ENCODE data around the gene ACP5.

ACP5 gene

GRCh38 chr19:11596156-11596555 lies 18.7 kb upstream of the ACP5 start:
- TF ChIP-seq TCF4 (CRISPR knock-in tag; IDR thresholded peaks at IDR 0.05; ENCODE audit: borderline replicate concordance), result no peak
- TF ChIP-seq RARB (CRISPR knock-in tag; IDR thresholded peaks at IDR 0.05), result no peak
- TF ChIP-seq ZC3H10 (CRISPR knock-in tag; IDR thresholded peaks at IDR 0.05), result no peak
- no peak for TF ChIP-seq SNAI2 (CRISPR knock-in tag; IDR thresholded peaks at IDR 0.05)
- TF ChIP-seq ESRRG (CRISPR knock-in tag; IDR thresholded peaks at IDR 0.05), result no peak
- TF ChIP-seq CSRNP3 (CRISPR knock-in tag; IDR thresholded peaks at IDR 0.05), result no peak
- TF ChIP-seq ZFP30 (CRISPR knock-in tag; IDR thresholded peaks at IDR 0.05), result no peak
- no peak for TF ChIP-seq ZNF70 (CRISPR knock-in tag; IDR thresholded peaks at IDR 0.05)

GRCh38 chr19:11594084-11594483 lies 16.6 kb upstream of the ACP5 start:
- ATAC-seq, result no peak
- TF ChIP-seq POU6F1 (CRISPR knock-in tag; IDR thresholded peaks at IDR 0.05; ENCODE audit: borderline replicate concordance, low read depth) (no peak), ZNF565 (CRISPR knock-in tag; conservative IDR thresholded peaks at IDR 0.05; ENCODE audit: low read depth) (no peak), TCF4 (CRISPR knock-in tag; IDR thresholded peaks at IDR 0.05; ENCODE audit: borderline replicate concordance) (no peak), ZNF8 (CRISPR knock-in tag; IDR thresholded peaks at IDR 0.05) (no peak), ZNF70 (CRISPR knock-in tag; IDR thresholded peaks at IDR 0.05) (no peak), GLIS3 (CRISPR knock-in tag; IDR thresholded peaks at IDR 0.05) (no peak), PPARA (CRISPR knock-in tag; IDR thresholded peaks at IDR 0.05; ENCODE audit: borderline replicate concordance) (no peak), CREB5 (CRISPR knock-in tag; IDR thresholded peaks at IDR 0.05; ENCODE audit: low read depth) (no peak), ZFP30 (CRISPR knock-in tag; IDR thresholded peaks at IDR 0.05) (no peak), ESRRG (CRISPR knock-in tag; IDR thresholded peaks at IDR 0.05) (no peak), TOX (CRISPR knock-in tag; IDR thresholded peaks at IDR 0.05; ENCODE audit: borderline replicate concordance) (no peak), OSR1 (CRISPR knock-in tag; IDR thresholded peaks at IDR 0.05) (no peak), ZC3H10 (CRISPR knock-in tag; IDR thresholded peaks at IDR 0.05) (no peak)

More at GRCh38 chr19:11596156-11596555, 18.7 kb upstream of the ACP5 start:
- no peak for ATAC-seq

GRCh38 chr19:11587975-11588631 lies 10.7 kb upstream of the ACP5 start:
- no peak for TF ChIP-seq OSR1 (CRISPR knock-in tag; IDR thresholded peaks at IDR 0.05)
- peak; percentile 66 for ATAC-seq

- TF ChIP-seq ZNF565 (CRISPR knock-in tag; conservative IDR thresholded peaks at IDR 0.05; ENCODE audit: low read depth) (no peak), ARNTL (CRISPR knock-in tag; IDR thresholded peaks at IDR 0.05; ENCODE audit: borderline replicate concordance, low read depth) (no peak), RARB (CRISPR knock-in tag; IDR thresholded peaks at IDR 0.05) (no peak), TSHZ2 (CRISPR knock-in tag; IDR thresholded peaks at IDR 0.05) (no peak)
- ATAC-seq, result peak; percentile 97
Observed at GRCh38 chr19:11587302-11587974, 10.0 kb upstream of the ACP5 start.

GRCh38 chr19:11586331-11586730 lies 8.9 kb upstream of the ACP5 start:
- no peak for ATAC-seq
- TF ChIP-seq BACH2 (CRISPR knock-in tag; IDR thresholded peaks at IDR 0.05; ENCODE audit: borderline replicate concordance) (no peak), PATZ1 (CRISPR knock-in tag; IDR thresholded peaks at IDR 0.05; ENCODE audit: borderline replicate concordance) (no peak), ZFP30 (CRISPR knock-in tag; IDR thresholded peaks at IDR 0.05) (no peak), TOX (CRISPR knock-in tag; IDR thresholded peaks at IDR 0.05; ENCODE audit: borderline replicate concordance) (no peak), SNAI2 (CRISPR knock-in tag; IDR thresholded peaks at IDR 0.05) (no peak), ZC3H10 (CRISPR knock-in tag; IDR thresholded peaks at IDR 0.05) (no peak), ZNF8 (CRISPR knock-in tag; IDR thresholded peaks at IDR 0.05) (no peak), TSHZ2 (CRISPR knock-in tag; IDR thresholded peaks at IDR 0.05) (no peak), ZNF565 (CRISPR knock-in tag; conservative IDR thresholded peaks at IDR 0.05; ENCODE audit: low read depth) (no peak), PPARA (CRISPR knock-in tag; IDR thresholded peaks at IDR 0.05; ENCODE audit: borderline replicate concordance) (no peak)

Measured in SK-N-SH treated with all-trans-retinoic acid at 6 μM for 48 hours (cell line).